Measurements from ENCODE around the gene SYNJ1.

DNA sequence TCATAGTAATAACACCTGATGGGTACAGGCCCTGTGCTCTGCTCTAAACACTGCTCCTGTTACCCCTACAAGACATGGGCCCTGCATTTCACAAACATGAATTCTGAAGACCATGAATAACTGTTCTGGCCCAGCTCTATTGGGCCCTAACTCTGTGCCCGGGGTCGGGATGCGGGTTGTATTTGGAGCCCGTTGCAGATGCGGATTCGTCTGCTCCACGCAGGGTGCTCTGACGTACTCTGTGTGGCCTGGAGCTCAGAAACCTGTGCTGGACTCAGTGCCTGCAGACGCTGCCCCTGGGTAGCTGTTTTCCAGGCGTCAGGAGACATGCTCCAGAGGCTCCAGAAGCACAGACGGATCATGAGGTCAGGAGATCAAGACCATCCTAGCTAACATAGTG is 132.4 kb downstream of the SYNJ1 start:
- TF ChIP-seq, protein P1, sequence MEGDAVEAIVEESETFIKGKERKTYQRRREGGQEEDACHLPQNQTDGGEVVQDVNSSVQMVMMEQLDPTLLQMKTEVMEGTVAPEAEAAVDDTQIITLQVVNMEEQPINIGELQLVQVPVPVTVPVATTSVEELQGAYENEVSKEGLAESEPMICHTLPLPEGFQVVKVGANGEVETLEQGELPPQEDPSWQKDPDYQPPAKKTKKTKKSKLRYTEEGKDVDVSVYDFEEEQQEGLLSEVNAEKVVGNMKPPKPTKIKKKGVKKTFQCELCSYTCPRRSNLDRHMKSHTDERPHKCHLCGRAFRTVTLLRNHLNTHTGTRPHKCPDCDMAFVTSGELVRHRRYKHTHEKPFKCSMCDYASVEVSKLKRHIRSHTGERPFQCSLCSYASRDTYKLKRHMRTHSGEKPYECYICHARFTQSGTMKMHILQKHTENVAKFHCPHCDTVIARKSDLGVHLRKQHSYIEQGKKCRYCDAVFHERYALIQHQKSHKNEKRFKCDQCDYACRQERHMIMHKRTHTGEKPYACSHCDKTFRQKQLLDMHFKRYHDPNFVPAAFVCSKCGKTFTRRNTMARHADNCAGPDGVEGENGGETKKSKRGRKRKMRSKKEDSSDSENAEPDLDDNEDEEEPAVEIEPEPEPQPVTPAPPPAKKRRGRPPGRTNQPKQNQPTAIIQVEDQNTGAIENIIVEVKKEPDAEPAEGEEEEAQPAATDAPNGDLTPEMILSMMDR (conservative IDR thresholded peaks at IDR 0.05; ENCODE audit: low read depth, low read length) = no peak
- TF ChIP-seq, protein P2, sequence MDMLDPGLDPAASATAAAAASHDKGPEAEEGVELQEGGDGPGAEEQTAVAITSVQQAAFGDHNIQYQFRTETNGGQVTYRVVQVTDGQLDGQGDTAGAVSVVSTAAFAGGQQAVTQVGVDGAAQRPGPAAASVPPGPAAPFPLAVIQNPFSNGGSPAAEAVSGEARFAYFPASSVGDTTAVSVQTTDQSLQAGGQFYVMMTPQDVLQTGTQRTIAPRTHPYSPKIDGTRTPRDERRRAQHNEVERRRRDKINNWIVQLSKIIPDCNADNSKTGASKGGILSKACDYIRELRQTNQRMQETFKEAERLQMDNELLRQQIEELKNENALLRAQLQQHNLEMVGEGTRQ (IDR thresholded peaks at IDR 0.05; ENCODE audit: low read depth, low read length) = no peak
- TF ChIP-seq POLR2A (IDR thresholded peaks at IDR 0.05; ENCODE audit: low read depth, low read length) (no peak), CEBPB (IDR thresholded peaks at IDR 0.05; ENCODE audit: low read depth, low read length) (no peak), MAZ (IDR thresholded peaks at IDR 0.05; ENCODE audit: borderline replicate concordance, low read depth, low read length) (no peak), RCOR1 (IDR thresholded peaks at IDR 0.05; ENCODE audit: insufficient replicate concordance, low read length) (no peak)
- TF ChIP-seq, protein P3, sequence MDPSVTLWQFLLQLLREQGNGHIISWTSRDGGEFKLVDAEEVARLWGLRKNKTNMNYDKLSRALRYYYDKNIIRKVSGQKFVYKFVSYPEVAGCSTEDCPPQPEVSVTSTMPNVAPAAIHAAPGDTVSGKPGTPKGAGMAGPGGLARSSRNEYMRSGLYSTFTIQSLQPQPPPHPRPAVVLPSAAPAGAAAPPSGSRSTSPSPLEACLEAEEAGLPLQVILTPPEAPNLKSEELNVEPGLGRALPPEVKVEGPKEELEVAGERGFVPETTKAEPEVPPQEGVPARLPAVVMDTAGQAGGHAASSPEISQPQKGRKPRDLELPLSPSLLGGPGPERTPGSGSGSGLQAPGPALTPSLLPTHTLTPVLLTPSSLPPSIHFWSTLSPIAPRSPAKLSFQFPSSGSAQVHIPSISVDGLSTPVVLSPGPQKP (IDR thresholded peaks at IDR 0.05; ENCODE audit: borderline replicate concordance, low read depth, low read length) = no peak
